ENCODE data around the gene CPAMD8. TPM values are rescaled to one million over a fixed set of nuclear protein-coding genes. Genes with fewer than 3 reads are reported as not detected.

The CPAMD8 gene
- total and polyA plus RNA-seq, 9 of the 15 experiments (the other 6 are each of a cell fraction or from before 2014, with no cell fraction given), result 0.20 to 2.1 (median 1.3) TPM

DNA sequence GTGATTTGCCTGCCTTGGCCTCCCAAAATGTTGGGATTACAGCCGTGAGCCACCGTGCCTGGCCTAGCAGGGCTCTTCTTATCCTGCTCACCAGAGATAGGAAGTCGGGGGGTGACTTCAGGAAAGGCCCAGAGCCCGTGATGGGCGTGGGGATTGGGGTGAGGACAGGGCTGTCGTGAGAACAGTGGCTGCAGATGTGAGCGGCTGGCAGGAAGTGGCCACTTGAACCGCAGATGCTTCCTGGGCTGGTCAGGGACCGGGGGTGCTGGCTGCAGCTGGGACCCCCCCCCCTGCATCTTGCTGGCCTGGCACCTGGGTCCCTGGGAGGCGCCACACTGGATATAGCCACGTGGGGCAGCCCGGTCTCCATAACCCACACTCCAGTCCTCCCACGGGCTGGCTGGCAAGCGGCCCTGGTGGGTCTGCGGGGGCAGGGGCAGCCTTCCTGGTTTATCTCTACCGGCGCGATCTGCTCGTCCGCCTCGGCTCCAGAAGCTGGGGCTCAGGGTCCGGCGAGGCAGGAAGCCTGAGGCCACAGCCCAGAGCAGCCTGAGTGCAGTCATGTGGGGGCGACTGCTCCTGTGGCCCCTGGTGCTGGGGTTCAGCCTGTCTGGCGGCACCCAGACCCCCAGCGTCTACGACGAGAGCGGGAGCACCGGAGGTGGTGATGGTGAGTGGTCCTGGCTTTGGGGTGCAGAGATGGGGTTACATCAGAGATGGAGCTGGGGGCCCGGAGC is 137.8 kb downstream of the CPAMD8 start, which contains the start of gene F2RL3 (continued):
- TF ChIP-seq, protein P1, sequence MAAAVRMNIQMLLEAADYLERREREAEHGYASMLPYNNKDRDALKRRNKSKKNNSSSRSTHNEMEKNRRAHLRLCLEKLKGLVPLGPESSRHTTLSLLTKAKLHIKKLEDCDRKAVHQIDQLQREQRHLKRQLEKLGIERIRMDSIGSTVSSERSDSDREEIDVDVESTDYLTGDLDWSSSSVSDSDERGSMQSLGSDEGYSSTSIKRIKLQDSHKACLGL (CRISPR knock-in tag; IDR thresholded peaks at IDR 0.05; ENCODE audit: borderline replicate concordance, poor library complexity, severe bottlenecking), result no peak
- TF ChIP-seq HOXB6 (CRISPR knock-in tag; IDR thresholded peaks at IDR 0.05; ENCODE audit: borderline replicate concordance), result no peak
- TF ChIP-seq, protein P2, sequence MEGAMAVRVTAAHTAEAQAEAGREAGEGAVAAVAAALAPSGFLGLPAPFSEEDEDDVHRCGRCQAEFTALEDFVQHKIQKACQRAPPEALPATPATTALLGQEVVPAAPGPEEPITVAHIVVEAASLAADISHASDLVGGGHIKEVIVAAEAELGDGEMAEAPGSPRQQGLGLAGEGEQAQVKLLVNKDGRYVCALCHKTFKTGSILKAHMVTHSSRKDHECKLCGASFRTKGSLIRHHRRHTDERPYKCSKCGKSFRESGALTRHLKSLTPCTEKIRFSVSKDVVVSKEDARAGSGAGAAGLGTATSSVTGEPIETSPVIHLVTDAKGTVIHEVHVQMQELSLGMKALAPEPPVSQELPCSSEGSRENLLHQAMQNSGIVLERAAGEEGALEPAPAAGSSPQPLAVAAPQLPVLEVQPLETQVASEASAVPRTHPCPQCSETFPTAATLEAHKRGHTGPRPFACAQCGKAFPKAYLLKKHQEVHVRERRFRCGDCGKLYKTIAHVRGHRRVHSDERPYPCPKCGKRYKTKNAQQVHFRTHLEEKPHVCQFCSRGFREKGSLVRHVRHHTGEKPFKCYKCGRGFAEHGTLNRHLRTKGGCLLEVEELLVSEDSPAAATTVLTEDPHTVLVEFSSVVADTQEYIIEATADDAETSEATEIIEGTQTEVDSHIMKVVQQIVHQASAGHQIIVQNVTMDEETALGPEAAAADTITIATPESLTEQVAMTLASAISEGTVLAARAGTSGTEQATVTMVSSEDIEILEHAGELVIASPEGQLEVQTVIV (CRISPR knock-in tag; IDR thresholded peaks at IDR 0.05; ENCODE audit: borderline replicate concordance), result no peak
- TF ChIP-seq JUNB (CRISPR knock-in tag; conservative IDR thresholded peaks at IDR 0.05), result no peak
- TF ChIP-seq, protein P3, sequence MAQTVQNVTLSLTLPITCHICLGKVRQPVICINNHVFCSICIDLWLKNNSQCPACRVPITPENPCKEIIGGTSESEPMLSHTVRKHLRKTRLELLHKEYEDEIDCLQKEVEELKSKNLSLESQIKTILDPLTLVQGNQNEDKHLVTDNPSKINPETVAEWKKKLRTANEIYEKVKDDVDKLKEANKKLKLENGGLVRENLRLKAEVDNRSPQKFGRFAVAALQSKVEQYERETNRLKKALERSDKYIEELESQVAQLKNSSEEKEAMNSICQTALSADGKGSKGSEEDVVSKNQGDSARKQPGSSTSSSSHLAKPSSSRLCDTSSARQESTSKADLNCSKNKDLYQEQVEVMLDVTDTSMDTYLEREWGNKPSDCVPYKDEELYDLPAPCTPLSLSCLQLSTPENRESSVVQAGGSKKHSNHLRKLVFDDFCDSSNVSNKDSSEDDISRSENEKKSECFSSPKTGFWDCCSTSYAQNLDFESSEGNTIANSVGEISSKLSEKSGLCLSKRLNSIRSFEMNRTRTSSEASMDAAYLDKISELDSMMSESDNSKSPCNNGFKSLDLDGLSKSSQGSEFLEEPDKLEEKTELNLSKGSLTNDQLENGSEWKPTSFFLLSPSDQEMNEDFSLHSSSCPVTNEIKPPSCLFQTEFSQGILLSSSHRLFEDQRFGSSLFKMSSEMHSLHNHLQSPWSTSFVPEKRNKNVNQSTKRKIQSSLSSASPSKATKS (CRISPR knock-in tag; IDR thresholded peaks at IDR 0.05), result no peak
- peak; percentile 47; the same call in 1 of the 2 replicates for TF ChIP-seq HIVEP1 (CRISPR knock-in tag; IDR thresholded peaks at IDR 0.05)
- no peak for TF ChIP-seq HCFC1 (IDR thresholded peaks at IDR 0.05; ENCODE audit: low read depth, low read length)
- TF ChIP-seq ZNF589 (CRISPR knock-in tag; IDR thresholded peaks at IDR 0.05; ENCODE audit: low read depth), result peak; percentile 95
- TF ChIP-seq, protein P4, sequence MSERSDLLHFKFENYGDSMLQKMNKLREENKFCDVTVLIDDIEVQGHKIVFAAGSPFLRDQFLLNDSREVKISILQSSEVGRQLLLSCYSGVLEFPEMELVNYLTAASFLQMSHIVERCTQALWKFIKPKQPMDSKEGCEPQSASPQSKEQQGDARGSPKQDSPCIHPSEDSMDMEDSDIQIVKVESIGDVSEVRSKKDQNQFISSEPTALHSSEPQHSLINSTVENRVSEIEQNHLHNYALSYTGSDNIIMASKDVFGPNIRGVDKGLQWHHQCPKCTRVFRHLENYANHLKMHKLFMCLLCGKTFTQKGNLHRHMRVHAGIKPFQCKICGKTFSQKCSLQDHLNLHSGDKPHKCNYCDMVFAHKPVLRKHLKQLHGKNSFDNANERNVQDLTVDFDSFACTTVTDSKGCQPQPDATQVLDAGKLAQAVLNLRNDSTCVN (CRISPR knock-in tag; IDR thresholded peaks at IDR 0.05), result 0 out of 2 replicates have a peak, but pooled peaks have one; percentile 2
- TF ChIP-seq XRCC4 (IDR thresholded peaks at IDR 0.05; ENCODE audit: extremely low read depth, insufficient read depth, insufficient read length), result no peak
- TF ChIP-seq TCF3 (CRISPR knock-in tag; IDR thresholded peaks at IDR 0.05), result peak; percentile 83
- TF ChIP-seq, protein P5, sequence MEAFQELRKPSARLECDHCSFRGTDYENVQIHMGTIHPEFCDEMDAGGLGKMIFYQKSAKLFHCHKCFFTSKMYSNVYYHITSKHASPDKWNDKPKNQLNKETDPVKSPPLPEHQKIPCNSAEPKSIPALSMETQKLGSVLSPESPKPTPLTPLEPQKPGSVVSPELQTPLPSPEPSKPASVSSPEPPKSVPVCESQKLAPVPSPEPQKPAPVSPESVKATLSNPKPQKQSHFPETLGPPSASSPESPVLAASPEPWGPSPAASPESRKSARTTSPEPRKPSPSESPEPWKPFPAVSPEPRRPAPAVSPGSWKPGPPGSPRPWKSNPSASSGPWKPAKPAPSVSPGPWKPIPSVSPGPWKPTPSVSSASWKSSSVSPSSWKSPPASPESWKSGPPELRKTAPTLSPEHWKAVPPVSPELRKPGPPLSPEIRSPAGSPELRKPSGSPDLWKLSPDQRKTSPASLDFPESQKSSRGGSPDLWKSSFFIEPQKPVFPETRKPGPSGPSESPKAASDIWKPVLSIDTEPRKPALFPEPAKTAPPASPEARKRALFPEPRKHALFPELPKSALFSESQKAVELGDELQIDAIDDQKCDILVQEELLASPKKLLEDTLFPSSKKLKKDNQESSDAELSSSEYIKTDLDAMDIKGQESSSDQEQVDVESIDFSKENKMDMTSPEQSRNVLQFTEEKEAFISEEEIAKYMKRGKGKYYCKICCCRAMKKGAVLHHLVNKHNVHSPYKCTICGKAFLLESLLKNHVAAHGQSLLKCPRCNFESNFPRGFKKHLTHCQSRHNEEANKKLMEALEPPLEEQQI (IDR thresholded peaks at IDR 0.05), result no peak
- TF ChIP-seq, protein P6, sequence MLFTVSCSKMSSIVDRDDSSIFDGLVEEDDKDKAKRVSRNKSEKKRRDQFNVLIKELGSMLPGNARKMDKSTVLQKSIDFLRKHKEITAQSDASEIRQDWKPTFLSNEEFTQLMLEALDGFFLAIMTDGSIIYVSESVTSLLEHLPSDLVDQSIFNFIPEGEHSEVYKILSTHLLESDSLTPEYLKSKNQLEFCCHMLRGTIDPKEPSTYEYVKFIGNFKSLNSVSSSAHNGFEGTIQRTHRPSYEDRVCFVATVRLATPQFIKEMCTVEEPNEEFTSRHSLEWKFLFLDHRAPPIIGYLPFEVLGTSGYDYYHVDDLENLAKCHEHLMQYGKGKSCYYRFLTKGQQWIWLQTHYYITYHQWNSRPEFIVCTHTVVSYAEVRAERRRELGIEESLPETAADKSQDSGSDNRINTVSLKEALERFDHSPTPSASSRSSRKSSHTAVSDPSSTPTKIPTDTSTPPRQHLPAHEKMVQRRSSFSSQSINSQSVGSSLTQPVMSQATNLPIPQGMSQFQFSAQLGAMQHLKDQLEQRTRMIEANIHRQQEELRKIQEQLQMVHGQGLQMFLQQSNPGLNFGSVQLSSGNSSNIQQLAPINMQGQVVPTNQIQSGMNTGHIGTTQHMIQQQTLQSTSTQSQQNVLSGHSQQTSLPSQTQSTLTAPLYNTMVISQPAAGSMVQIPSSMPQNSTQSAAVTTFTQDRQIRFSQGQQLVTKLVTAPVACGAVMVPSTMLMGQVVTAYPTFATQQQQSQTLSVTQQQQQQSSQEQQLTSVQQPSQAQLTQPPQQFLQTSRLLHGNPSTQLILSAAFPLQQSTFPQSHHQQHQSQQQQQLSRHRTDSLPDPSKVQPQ (CRISPR knock-in tag; IDR thresholded peaks at IDR 0.05; ENCODE audit: borderline replicate concordance), result no peak
- TF ChIP-seq ZNF668 (CRISPR knock-in tag; IDR thresholded peaks at IDR 0.05), result no peak
- TF ChIP-seq DACH1 (IDR thresholded peaks at IDR 0.05; ENCODE audit: partially characterized antibody), result no peak
